DLD1 (cell line): Measurements from ENCODE around the gene TCFL5.

Experiments used
- in situ Hi-C: cut with HindIII; loops from 2 replicates; pipeline ENCODE4 v1.10.0; 2017; ENCODE audit warnings: low sequenced_read_pairs

TCFL5 gene

DNA sequence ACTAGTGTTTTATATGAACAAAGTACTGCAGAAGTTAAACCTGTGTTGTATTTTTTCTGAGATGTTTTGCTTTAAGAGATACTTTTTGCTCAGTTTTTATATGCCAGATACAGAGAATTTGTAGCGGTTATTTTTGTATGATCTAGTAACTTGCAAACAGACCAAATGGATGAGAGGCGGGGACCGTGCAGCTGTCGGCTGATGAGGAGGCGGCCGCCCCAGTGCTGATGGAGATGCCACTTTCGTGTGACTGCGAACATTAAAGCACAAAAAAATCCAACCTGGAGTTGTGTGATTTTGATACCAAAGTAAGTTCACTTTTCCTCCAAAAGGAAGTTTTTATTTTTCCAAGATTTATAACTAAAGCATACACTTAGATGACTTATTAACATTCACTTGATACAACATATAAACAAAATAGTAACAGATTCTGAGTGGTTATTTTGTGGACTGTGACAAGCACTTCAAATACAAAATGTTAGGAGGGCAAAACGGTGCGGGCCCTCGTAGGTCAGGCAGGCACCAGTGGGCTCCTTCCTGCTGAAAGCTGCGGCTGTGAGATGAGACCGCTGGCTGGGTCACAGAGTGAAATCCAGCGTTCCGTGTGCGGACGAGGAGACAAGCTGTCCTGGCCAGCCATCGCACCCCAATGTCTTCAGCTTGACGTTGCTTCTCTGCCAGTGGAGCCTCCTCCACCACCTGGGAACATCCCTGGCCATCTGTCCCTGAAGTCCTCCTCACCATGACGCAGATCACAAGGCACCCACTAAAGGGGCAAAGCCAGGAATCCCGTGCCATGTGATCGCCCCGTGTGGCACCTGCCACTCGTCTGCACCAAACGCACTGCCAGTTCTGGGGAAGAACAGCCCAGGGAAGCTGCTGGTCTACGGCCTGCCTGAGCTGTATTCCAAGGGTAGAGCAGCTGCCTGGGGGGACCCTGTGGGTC lies 61.0 kb downstream of the TCFL5 start:
- in situ Hi-C loops, result no loop called here

DNA sequence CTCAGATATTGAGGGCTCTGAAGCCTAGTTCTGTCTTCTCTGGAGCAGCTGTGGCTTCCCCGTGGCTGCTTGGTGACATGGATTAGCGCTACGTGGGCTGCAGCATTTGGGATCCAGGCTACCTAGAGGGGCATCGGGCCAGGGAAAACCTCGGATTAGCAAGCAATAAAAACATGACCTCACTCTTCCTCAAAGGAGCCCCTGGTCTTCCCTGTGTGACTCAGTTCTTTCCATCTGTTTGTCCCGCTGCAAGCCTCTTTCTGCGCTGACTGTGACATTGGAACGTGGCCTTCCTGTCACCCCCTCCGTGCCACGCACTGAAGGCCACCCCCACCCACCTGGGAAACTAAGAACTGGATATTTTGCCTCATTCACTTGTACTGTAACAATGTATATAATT lies 61.7 kb downstream of the TCFL5 start:
- in situ Hi-C loops, result no loop called here

DNA sequence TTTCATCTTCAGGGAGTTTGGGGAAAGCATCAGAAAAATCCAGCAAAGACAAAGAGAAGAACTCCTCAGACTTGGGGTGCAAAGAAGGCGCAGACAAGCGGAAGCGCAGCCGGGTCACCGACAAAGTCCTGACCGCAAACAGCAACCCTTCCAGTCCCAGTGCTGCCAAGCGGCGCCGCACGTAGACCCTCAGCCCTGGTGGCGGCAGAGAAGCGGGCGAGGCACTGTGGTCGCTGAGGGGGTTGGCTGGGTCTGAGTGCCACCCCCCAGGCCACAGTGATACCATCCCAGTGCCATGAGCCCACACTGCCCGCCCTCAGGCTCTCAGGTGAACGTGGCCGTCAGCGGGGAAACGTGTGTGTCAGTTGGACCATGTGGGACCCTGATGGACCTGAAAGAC lies 62.2 kb downstream of the TCFL5 start:
- in situ Hi-C loops, result no loop called here

DNA sequence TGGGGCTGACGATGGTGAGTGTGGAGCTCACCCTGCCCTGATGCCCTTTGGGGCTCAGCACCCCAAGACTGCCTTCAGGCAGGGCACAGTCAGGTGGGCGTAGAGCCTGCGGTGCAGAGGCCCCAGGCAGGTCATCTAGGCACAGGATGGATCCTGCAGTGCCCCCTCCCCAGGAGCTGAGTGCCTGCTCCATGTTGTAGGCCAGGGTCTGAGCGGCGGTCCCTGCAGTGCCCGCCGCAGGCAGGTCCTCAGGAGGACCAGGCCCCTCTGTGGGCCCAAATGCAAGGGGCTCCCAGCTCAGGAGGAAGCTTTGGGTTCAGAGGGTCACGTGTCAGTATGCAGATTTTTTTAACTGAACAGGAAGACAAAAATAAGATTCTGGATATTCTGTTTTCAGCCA lies 62.6 kb downstream of the TCFL5 start:
- in situ Hi-C loops, result no loop called here

DNA sequence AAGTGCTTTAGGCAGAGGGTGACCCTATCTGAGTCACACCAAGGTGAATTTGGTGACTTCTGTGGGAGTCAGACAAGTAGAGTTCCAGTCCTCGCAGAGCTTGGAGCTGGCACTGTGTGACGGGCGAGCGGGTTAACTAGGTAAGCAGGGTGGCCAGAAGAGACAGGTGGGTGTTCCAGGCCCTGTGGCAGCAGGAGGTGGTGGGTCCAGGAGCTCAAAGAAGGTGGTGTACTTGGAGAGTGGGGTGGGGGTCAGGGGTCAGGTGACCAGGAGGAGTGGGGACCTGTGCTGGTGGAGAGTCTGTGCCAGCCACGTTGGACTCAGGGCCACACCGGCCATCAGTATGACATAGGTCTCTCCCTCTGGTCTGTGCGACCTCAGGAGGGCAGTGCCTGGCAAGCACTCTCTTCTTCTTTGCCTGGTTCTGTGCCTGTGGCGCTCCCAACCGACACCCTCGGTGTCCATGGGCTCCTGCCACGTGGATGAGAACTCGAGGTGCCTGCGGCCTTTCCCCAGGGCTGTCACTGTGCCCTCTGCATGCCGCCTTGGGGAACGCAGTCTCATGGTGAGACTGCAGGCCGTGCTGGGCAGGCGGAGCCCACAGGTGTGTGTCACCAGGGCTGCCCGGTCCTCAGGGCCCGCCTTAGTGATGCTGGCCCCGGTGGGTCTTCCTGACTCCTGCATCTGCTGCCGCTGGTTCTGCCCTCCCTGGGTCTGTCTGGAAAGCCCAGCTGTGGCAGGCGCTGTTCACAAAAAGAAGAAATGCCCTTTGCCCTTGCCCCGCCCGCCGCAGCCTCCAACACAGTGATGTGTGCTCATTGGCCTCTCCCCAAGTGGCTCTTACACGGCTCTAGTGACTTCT lies 63.7 kb downstream of the TCFL5 start:
- in situ Hi-C loops, result no loop called here

DNA sequence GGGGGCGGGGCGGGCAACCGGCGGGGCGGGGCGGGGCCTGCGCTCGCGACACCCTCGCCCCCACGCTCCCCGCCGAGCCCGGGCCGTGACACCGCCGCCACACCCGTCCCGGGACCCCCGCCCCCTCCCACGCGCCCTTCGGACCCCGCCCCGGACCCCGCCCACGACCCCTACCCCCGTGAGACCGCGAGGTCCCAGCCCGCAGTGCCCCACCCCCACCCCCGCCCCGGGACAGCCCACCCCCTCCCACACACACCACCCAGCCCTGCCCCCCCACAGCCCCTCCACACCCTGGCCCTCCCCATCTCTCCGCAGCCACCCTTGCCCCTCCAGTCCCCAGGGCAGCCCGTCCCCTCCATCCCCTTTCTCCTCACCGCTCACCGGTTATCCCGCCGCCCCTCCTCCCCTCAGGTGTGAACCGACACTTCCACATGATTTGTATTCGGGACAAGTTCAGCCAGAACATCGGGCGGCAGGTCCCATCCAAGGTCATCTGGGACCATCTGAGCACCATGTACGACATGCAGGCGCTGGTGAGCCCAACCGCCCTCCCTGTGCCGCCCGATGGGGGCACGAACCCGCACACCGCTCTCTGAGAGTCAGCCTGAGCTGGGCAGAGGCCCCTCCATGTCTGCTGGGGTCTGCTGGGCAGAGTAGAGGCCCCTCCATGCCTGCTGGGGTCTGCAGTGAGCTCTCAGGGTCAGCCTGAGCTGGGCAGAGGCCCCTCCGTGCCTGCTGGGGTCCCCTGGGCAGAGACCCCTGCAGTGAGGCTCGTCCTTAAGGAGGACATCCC lies 64.7 kb downstream of the TCFL5 start:
- in situ Hi-C loops, result no loop called here

DNA sequence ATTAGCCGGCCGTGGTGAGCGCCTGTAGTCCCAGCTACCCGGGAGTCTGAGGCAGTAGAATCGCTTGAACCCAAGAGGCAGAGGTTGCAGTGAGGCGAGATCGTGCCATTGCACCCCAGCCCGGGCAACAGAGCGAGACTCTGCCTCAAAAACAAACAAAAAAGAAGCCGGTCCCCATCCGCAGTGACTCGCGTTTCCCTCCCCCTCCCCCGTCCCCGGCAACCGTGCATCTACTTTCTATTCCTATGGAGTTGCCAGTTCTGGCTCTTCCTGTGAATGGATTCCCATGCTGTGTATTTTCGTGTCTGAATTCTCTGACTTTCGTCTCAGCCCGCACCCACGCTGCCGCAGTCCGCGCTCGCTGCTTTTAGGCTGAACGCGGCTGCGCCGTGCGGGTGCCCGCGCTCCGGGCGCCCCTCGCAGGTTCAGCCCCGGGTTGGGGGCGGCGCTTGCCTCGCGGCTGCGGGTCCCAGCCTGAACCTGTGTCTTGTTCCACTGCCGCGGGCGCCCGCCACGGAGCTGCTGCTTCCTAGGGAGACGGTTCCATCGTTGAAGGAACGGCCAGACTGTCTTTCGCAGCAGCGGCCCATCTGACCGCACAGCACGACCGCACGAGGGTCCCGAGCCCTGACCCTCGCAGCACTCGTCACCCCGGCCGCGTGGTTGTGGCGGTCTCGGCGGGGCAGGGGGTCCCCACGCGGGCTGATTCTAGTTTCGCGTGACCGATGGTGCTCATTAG lies 66.4 kb downstream of the TCFL5 start:
- in situ Hi-C loops, result no loop called here

DNA sequence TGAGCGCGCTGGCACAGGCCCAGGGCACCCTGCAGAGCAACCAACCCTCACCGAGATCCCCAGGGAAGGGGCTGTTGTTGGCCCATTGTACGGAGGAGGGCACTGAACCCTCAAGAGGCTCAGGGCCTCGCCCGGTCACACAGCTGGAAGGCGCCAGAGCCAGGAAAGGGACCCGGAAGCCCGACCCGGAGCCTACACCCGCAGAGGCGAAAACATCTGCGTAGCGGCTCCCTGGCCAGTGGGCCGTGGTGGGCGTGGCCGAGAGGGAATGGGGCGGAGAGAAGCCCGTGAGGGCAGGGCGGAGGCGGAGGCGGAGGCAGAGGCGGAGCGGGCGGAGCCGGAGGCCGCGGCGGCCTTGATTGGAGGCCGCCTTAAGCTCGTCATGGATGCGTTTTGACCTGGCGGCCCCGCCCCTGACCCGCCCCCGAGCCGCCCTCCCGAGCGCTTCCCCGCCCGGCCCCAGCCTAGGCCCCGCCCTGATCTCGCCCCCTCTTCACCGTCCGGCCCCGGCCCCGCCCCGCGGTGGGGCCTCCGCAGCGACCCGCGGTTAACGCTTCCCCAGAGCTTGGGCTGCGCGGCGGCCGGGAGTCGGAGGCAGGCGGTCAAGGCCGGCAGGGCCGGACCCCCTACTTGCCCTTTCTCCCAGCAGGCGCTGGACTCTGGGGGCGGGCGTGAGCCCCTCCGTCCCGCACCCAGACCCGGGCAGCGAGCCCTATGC lies 67.5 kb downstream of the TCFL5 start:
- in situ Hi-C loops, result no loop called here

DNA sequence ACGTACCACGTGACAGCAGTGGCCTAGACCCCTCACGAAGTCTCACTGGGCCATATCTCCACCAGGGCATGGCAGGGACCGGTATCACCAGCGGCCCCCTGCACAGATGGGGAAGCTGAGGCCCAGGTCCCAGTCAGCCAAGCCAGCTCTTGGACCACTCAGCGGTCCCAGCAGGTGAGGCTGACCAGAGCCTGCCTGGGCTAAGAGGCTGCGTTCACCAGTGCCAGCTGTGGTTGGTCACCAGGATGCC lies 67.9 kb downstream of the TCFL5 start:
- in situ Hi-C loops, result no loop called here

DNA sequence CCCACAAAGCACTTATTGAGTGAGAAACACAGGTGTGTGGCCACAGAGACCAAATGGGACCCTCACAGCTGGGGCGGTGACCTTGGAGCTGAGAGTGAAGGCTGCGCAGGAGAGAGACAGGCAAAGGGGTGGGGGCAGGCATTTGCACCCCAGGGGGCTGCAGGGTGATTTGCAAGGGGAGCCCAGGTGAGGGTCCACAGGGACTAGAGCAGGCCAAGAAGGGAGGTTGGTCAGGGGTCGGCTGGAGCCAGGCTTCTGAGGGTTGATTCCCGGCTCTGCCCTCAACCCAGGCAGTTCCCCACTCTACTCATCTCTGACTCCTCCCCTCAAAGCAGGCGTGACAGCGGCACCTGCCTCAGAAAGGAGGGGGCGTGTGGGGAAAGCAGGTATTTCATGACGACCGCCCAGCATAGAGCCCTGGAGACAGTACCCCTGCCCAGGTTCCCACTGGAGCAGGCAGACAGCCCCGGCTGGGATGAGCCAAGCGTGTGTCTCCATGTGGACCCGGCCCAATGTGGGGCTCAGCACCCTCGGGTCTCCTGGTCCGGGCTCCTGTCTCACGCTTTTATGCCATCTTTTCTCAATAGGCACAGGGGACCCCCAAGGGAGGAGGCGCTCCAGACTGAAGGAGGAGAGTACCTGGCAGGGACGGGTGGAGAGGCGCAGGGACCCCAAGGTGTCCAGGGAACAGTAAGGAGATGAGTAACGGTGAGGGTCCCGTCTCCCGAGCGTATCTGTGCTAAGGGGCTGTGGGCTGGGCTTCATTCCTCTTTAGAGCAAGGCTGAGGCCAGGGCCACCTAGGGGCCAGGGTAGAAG lies 68.5 kb downstream of the TCFL5 start:
- in situ Hi-C loops, result no loop called here

DNA sequence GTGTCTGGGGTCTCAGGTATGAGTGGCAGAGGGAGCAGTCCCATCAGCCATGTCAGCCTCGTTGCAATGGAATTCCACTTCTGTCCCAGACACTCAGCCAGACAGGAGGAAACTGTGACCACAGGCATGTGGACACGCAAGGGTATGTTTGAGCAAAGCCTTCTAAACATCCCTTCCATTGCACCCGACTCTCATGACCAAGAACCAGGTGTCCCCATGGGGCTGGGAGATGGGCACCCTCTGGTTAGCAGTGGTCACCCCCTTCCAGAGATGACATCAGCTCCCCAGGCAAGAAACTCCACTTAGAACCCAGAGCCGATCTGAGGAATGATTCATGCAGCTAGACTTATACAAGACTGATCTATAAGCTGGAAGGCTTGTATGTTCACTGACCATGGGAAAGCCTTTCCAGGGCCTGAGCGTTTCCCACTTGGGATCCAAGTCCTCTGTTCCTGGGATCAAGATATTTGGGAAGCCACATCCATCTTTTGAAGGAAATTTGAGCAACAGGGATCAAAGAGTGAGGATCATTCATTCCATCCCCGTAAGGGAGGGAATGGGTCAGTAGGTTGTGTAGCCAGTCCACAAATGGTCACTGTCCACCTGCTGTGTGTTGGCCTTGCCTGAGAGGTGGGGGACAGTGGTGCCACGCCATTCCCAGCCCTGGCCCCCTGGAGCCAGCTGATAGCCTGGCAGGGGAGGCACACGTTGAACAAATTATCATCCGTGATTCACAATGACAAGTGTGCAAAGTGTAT lies 69.3 kb downstream of the TCFL5 start:
- in situ Hi-C loops, result no loop called here

DNA sequence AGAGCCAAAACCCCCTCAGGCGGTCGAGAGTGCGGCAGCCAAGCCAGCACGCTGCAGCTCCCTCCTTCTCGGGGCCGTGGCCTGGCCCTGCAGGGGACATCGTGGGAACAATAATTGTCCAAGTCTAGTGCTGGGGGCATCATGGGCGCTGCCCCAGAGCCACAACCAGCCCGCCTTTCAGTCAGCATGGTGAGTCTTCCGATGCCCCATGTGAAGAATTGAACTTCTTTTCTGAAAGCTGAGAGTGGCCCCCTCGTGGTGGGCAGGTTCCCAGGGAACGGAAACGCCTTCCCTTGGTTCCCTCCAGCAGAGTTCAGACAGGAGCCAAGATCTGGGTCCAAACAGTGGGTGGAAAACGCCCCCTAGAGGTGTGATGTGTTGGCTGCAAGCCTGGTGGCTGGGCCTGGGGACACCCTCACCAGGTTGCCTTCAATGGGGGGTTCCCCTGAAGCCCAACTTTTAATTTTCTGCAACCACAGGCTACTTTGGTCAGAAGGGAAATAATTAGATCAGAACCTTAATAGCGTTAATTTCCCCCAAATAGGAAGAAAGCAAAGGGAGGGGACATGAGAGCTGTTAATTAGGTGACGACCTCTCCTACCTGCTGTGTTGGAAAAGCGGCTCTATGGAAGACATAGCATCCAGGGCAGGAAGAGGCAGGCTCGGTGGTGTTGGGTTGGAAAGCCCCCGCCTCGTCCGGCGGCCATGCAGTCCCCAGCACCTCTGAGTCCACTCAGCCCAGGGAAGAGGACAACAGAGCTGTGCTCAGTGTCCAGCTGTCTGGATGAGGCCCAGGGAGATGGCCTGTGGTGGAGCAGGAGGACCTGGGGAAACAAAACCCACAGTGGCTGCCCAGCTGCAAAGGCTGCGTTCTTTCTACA lies 70.1 kb downstream of the TCFL5 start:
- in situ Hi-C loops, result no loop called here
